GM12878 (cell line): ENCODE measurements around the gene RALGDS. TPM values are rescaled to one million over a fixed set of nuclear protein-coding genes. Genes with fewer than 3 reads are reported as not detected.

ENCODE experiments used
- BCL11A ChIP-seq: IDR thresholded peaks from 2 replicates; pipeline ENCODE4 v1.6.1; 2011; ENCODE audit warnings: low read depth, low read length
- BHLHE40 ChIP-seq, 2 experiments: fragments of 450-650 bp in 1 of 2; IDR thresholded peaks; 2 replicates each; pipeline ENCODE4 v1.6.1; 2011 to 2017; ENCODE audit warnings: low read depth in 2 of 2, borderline replicate concordance in 1 of 2, improper control_type of control experiment in 1 of 2, low read length in 1 of 2, mild to moderate bottlenecking in 1 of 2
- CBFB ChIP-seq: IDR thresholded peaks from 2 replicates; pipeline ENCODE4 v1.6.1; 2016; ENCODE audit warnings: antibody characterized with exemption, low read depth
- CHD4 ChIP-seq: fragments of 200-600 bp; sonication (generic); IDR thresholded peaks from 2 replicates; pipeline ENCODE4 v1.6.1; 2016; ENCODE audit warnings: mild to moderate bottlenecking
- CREM ChIP-seq: IDR thresholded peaks from 2 replicates; pipeline ENCODE4 v1.6.1; 2014; ENCODE audit warnings: antibody characterized with exemption, low read depth
- EGR1 ChIP-seq, 2 experiments: IDR thresholded peaks; 1 replicate in 1 of 2; 2 replicates in 1 of 2; pipeline ENCODE4 v1.6.1; 2011 to 2012; ENCODE audit warnings: low read depth in 2 of 2, low read length in 2 of 2, borderline replicate concordance in 1 of 2, mild to moderate bottlenecking in 1 of 2, moderate library complexity in 1 of 2
- HDGF ChIP-seq: fragments of 450-650 bp; IDR thresholded peaks from 2 replicates; pipeline ENCODE4 v1.6.1; 2016; ENCODE audit warnings: antibody characterized with exemption
- JUND ChIP-seq: IDR thresholded peaks from 2 replicates; pipeline ENCODE4 v1.6.1; 2012; ENCODE audit warnings: low read depth, mild to moderate bottlenecking, low read length, improper control_type of control experiment, moderate library complexity
- MTA2 ChIP-seq: fragments of 450-650 bp; IDR thresholded peaks from 2 replicates; pipeline ENCODE4 v1.6.1; 2016; ENCODE audit warnings: low read depth, mild to moderate bottlenecking, moderate library complexity
- MTA3 ChIP-seq: IDR thresholded peaks from 2 replicates; pipeline ENCODE4 v1.6.1; 2012; ENCODE audit warnings: low read length, inconsistent platforms, borderline replicate concordance
- NFYB ChIP-seq: IDR thresholded peaks from 2 replicates; pipeline ENCODE4 v1.6.1; 2011; ENCODE audit warnings: low read depth, mild to moderate bottlenecking, low read length, improper control_type of control experiment, moderate library complexity; ENCODE audit not compliant: insufficient read depth
- NR2C1 ChIP-seq: fragments of 450-650 bp; IDR thresholded peaks from 2 replicates; pipeline ENCODE4 v1.6.1; 2017; ENCODE audit warnings: antibody characterized with exemption, mild to moderate bottlenecking, moderate library complexity
- PAX5 ChIP-seq: IDR thresholded peaks from 2 replicates; pipeline ENCODE4 v1.6.1; 2011; ENCODE audit warnings: low read depth, low read length, borderline replicate concordance
- SREBF1 ChIP-seq: IDR thresholded peaks from 2 replicates; pipeline ENCODE4 v1.6.1; 2012; ENCODE audit warnings: mild to moderate bottlenecking, low read length
- SUPT20H ChIP-seq: IDR thresholded peaks from 2 replicates; pipeline ENCODE4 v1.6.1; 2011; ENCODE audit warnings: low read depth, mild to moderate bottlenecking, low read length, moderate library complexity, borderline replicate concordance; ENCODE audit not compliant: control insufficient read depth
- TBL1XR1 ChIP-seq: IDR thresholded peaks from 2 replicates; pipeline ENCODE4 v1.6.1; 2012; ENCODE audit warnings: low read depth, low read length, improper control_type of control experiment
- TCF12 ChIP-seq: IDR thresholded peaks from 2 replicates; pipeline ENCODE4 v1.6.1; 2011; ENCODE audit warnings: low read depth, mild to moderate bottlenecking, low read length
- ZNF274 ChIP-seq: IDR thresholded peaks from one replicate; pipeline ENCODE4 v1.8.0; 2011; ENCODE audit not compliant: insufficient read length, insufficient read depth
- polyA plus RNA-seq, 11 experiments: library from polyadenylated mRNA; depleted of rRNA in 4 of 11; unstranded in 6 of 11; stranded (reverse) in 5 of 11; fragments of >200 nt; fragmentation: Nextera tagmentation in 4 of 11; fragmentation: Illumina TruSeq in 1 of 11; extraction: Ambion mirVana in 4 of 11; extraction: Trizol in 1 of 11; gene quantifications; 1 replicate in 1 of 11; 2 replicates in 10 of 11; pipeline versions ENCODE4 v1.2.1 to v1.2.3, GENCODE V29; 2011 to 2016; ENCODE audit warnings: inconsistent platforms in 2 of 11, missing spikeins in 2 of 11, low read depth in 1 of 11
- total RNA-seq, 4 experiments: library from RNA; depleted of rRNA in 3 of 4; stranded (reverse); fragments of >200 nt in 3 of 4; fragmentation: Illumina TruSeq in 1 of 4; extraction: Trizol in 1 of 4; gene quantifications; 2 replicates each; pipeline versions ENCODE4 v1.2.1 to v1.2.3, GENCODE V29; 2013 to 2021
- TF ChIP-seq, protein P1 (sequence below): fragments of 450-650 bp; IDR thresholded peaks from 2 replicates; pipeline ENCODE4 v1.6.1; 2017; ENCODE audit warnings: mild to moderate bottlenecking, moderate library complexity
- TF ChIP-seq, protein P2 (sequence below): fragments of 450-650 bp; formaldehyde crosslinking; IDR thresholded peaks from 2 replicates; pipeline ENCODE4 v1.5.0; 2022; ENCODE audit warnings: mild to moderate bottlenecking, missing genetic modification characterization
- TF ChIP-seq, protein P3 (sequence below): fragments of 450-650 bp; IDR thresholded peaks from 2 replicates; pipeline ENCODE4 v1.6.1; 2018; ENCODE audit warnings: borderline replicate concordance, mild to moderate bottlenecking; ENCODE audit not compliant: partially characterized antibody

The RALGDS gene
- total and polyA plus RNA-seq, 10 of the 15 experiments (the other 5 are each of a cell fraction or from before 2014, with no cell fraction given): 1.3 to 48.6 (median 21.2) TPM

DNA sequence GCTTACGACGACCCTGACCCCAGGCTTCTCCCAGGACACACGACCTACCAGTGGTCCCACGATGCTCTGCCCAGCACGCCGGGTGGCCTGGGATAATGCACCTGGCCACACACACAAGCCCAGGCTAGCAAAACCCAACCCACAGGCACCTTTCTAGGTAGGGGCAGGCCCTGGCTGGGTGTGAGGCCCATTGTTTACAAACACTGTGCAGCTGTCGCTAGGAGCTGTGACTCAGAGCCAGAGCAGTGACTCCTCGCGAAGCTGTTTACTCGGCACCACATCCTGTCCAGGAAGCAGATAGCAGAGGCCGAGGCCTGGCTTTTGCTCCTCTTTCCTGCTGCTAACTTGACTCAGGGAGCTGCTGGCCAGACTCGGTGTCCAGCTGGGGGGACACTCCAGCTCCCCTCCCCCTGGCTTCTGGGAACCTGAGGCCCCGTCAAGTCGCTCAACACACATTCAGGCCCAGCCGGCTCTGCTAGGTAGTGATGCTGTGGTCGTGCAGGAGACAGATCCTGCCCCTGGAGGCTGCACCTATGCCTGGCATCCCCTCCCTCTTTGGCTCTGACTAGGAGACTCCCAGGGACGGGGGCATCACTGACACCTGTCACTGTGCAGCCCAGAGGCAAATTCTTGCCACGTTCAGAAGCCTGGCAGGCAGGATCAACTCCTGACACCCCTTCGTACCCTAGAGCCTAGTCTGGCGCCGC, 12.8 kb upstream of the RALGDS start (continued):
- no peak for TF ChIP-seq NFYB
- TF ChIP-seq MTA3: no peak
- TF ChIP-seq, protein P1, sequence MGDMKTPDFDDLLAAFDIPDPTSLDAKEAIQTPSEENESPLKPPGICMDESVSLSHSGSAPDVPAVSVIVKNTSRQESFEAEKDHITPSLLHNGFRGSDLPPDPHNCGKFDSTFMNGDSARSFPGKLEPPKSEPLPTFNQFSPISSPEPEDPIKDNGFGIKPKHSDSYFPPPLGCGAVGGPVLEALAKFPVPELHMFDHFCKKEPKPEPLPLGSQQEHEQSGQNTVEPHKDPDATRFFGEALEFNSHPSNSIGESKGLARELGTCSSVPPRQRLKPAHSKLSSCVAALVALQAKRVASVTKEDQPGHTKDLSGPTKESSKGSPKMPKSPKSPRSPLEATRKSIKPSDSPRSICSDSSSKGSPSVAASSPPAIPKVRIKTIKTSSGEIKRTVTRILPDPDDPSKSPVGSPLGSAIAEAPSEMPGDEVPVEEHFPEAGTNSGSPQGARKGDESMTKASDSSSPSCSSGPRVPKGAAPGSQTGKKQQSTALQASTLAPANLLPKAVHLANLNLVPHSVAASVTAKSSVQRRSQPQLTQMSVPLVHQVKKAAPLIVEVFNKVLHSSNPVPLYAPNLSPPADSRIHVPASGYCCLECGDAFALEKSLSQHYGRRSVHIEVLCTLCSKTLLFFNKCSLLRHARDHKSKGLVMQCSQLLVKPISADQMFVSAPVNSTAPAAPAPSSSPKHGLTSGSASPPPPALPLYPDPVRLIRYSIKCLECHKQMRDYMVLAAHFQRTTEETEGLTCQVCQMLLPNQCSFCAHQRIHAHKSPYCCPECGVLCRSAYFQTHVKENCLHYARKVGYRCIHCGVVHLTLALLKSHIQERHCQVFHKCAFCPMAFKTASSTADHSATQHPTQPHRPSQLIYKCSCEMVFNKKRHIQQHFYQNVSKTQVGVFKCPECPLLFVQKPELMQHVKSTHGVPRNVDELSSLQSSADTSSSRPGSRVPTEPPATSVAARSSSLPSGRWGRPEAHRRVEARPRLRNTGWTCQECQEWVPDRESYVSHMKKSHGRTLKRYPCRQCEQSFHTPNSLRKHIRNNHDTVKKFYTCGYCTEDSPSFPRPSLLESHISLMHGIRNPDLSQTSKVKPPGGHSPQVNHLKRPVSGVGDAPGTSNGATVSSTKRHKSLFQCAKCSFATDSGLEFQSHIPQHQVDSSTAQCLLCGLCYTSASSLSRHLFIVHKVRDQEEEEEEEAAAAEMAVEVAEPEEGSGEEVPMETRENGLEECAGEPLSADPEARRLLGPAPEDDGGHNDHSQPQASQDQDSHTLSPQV: no peak
- TF ChIP-seq MTA2: peak; percentile 69; the same call in 1 of the 2 replicates
- peak; percentile 85; the same call in 1 of the 2 replicates for TF ChIP-seq PAX5
- TF ChIP-seq BHLHE40 (IDR thresholded peaks at IDR 0.05; ENCODE audit: borderline replicate concordance in 1 of 2, low read depth in 2 of 2, low read length in 1 of 2): peak; percentile 47 to 82; a peak in 3 of 4 replicates
- no peak for TF ChIP-seq NR2C1
- TF ChIP-seq SUPT20H: no peak
- peak; percentile 83 for TF ChIP-seq BCL11A
- peak; percentile 85 for TF ChIP-seq JUND
- no peak; the same call in 1 of the 2 replicates for TF ChIP-seq CBFB
- TF ChIP-seq HDGF: peak; percentile 68
- peak; percentile 77 for TF ChIP-seq CREM
- TF ChIP-seq, protein P2, sequence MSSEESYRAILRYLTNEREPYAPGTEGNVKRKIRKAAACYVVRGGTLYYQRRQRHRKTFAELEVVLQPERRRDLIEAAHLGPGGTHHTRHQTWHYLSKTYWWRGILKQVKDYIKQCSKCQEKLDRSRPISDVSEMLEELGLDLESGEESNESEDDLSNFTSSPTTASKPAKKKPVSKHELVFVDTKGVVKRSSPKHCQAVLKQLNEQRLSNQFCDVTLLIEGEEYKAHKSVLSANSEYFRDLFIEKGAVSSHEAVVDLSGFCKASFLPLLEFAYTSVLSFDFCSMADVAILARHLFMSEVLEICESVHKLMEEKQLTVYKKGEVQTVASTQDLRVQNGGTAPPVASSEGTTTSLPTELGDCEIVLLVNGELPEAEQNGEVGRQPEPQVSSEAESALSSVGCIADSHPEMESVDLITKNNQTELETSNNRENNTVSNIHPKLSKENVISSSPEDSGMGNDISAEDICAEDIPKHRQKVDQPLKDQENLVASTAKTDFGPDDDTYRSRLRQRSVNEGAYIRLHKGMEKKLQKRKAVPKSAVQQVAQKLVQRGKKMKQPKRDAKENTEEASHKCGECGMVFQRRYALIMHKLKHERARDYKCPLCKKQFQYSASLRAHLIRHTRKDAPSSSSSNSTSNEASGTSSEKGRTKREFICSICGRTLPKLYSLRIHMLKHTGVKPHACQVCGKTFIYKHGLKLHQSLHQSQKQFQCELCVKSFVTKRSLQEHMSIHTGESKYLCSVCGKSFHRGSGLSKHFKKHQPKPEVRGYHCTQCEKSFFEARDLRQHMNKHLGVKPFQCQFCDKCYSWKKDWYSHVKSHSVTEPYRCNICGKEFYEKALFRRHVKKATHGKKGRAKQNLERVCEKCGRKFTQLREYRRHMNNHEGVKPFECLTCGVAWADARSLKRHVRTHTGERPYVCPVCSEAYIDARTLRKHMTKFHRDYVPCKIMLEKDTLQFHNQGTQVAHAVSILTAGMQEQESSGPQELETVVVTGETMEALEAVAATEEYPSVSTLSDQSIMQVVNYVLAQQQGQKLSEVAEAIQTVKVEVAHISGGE (CRISPR knock-in tag): no peak
- TF ChIP-seq ZNF274: no peak
- TF ChIP-seq EGR1 (IDR thresholded peaks at IDR 0.05; ENCODE audit: borderline replicate concordance in 1 of 2, low read depth in 2 of 2, low read length in 2 of 2): no peak
- TF ChIP-seq, protein P3, sequence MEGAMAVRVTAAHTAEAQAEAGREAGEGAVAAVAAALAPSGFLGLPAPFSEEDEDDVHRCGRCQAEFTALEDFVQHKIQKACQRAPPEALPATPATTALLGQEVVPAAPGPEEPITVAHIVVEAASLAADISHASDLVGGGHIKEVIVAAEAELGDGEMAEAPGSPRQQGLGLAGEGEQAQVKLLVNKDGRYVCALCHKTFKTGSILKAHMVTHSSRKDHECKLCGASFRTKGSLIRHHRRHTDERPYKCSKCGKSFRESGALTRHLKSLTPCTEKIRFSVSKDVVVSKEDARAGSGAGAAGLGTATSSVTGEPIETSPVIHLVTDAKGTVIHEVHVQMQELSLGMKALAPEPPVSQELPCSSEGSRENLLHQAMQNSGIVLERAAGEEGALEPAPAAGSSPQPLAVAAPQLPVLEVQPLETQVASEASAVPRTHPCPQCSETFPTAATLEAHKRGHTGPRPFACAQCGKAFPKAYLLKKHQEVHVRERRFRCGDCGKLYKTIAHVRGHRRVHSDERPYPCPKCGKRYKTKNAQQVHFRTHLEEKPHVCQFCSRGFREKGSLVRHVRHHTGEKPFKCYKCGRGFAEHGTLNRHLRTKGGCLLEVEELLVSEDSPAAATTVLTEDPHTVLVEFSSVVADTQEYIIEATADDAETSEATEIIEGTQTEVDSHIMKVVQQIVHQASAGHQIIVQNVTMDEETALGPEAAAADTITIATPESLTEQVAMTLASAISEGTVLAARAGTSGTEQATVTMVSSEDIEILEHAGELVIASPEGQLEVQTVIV: no peak
- TF ChIP-seq TCF12: peak; percentile 96
- TF ChIP-seq TBL1XR1: peak; percentile 65; the same call in 1 of the 2 replicates
- no peak for TF ChIP-seq CHD4
- TF ChIP-seq SREBF1: no peak
